GM21423 (cell line): ENCODE measurements around the gene VAX1.
"Not testable (repeated sequence)": the region's sequence is repeated elsewhere in the genome, so short reads cannot be mapped to it uniquely, and the experiment has no call there.

ENCODE experiments used
- ATAC-seq: cut with Tn5 transposase; IDR thresholded peaks from one replicate; pipeline ENCODE4 v1.9.1; 2021; ENCODE audit warnings: mild to moderate bottlenecking, moderate library complexity; ENCODE audit not compliant: unreplicated experiment

The VAX1 gene

GRCh38 chr10:117084421-117085246 lies 53.4 kb downstream of the VAX1 start:
- not testable (repeated sequence) for ATAC-seq
